HG03135 (cell line): ENCODE data around the gene REXO1.

Source experiments
- ATAC-seq: cut with Tn5 transposase; IDR thresholded peaks from one replicate; pipeline ENCODE4 v1.9.1; 2021; ENCODE audit warnings: mild to moderate bottlenecking, moderate library complexity; ENCODE audit not compliant: unreplicated experiment

The REXO1 gene

DNA sequence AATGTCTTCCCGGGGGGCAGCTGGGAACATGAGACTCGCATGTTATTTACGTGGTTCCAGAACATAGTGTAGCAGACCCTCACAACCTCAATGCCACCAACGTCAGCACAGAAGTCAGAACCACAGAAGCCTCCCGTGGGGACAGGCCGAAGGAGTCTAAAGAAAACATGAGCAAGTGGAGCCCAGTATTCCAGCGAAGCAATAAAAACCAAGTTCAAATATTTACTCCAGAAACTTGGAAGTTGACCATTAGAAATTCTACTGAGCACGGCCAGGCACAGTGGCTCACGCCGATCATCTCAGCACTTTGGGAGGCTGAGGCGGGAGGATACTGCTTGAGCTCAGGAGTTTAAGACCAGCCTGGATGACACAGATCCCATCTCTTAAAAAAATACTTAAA is 18.3 kb downstream of the REXO1 start:
- no peak for ATAC-seq

DNA sequence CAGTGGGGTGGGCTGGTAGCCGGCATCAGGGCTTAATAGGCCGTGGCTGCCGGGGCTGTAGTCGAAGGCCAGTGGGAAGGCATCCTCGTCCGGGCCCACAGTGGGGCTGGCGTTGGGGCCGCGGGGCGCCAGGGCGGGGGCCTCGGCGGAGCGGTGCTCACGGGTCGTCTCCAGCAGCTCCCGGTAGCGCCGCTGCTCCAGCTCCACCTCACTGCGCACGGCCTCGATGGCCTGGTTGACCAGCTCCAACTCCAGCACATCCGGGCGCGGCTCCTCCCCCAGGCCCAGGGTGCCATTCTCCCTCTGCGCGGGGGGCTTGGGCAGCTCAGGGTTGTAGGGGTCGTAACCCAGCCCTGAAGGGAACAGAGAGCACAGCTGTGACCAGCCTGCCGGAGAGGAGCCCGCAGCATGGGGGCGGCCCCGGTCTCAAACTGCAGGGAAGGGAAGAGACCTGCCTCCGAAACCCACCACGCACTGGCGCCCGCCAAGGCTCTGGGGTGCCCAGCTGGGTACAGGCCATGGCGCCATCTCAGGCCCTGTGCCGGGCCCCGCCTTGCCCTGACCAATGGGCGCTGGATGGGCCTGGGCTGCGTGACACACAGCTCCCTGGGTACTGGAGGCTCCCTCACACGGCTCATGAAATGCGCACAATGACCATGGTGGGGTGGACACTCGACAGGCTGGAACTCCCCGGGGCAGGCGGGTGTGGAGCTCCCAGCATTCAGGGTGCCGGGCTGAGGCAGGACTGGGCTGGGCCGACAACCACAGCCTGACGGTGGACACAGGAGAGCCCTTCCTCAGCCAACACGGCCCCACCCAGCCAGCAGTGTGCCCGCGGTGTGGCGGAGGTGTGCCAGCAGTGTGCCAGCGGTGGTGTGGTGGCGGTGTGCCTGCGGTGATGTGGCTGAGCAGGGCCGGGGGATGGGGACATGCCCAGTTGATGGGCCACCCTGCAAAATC is 19.7 kb downstream of the REXO1 start:
- no peak for ATAC-seq

GRCh38 chr19:1827566-1828278 is 20.6 kb downstream of the REXO1 start:
- ATAC-seq, result no peak

DNA sequence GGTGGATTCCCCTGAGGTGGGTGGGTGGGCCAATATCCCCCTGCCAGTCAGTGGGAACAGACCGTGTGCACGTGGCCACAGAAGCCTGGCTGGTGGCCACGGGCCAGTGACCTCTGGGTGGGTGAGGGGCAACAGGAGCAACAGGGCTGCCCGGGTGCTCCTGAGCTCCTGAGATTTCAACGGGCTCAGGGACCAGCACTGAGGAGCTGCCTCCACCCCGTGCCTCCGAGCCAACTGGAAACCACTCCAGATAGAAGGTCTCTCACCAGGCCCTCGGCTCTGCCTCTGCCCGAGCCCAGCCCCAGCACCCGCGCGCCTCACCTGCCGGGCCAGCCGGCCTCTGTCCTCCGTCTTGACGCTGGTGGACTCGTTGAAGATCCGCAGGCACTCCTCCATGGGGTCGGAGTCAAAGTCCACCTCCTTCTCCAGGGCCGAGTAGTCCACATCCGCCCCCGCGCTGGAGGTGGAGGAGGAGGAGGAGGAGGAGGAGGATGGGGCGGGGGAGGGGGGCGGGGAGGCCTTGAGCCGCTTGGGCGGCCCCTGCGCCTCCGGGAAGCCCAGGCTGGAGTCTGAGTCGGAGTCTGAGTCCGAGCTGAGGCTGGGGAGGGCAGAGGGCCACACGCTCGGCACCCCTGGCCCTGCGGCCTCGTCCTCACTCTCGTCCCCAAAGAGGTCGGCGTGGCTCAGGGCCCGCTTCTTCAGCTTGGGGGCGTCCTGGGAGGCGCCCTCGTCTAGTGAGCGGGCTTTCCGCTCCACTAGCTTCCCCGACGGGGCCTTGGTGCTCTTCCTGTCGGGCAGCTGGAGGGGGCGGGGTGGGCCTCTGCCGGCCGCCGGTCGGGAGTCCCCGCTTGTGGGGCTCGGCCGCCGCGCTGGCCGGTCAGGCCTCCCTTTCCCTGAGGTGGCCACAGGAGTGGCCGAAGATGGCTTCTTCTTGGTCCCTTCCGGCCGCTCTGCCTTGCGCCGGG is 21.4 kb downstream of the REXO1 start:
- ATAC-seq, result no peak

DNA sequence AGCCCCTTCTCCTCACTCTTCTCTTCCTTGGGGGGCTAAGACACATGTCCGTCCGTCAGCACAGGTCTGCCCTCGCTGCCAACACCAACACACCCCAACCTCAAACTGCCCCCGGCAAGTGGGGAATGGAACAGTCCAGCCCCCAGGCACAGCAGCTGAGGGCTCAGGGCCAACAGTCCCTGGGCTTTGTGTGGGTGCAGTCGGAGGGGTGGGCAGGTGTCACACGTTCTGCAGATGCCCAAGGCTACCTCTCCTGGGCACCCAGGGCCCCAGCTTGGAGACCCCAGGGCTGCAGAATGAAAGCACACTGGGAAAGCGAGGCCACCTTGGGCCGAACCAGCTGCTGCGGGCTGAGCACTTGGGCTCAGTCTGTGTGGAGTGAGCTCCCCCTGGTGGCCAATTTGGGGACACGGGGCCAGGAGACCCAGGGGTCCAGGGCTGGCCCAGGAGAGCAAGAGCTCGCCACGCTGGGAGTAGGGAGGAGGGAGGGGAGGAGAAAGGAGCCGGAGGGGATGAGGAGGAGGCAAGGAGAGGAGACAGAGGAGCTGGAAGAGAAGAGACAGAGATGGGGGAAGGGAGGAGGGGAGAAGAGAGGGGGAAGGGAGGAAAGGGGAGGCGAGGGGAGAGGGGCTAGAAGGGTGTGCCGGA is 22.2 kb downstream of the REXO1 start:
- ATAC-seq, result no peak

GRCh38 chr19:1824252-1824622 is 24.0 kb downstream of the REXO1 start:
- ATAC-seq, result no peak

DNA sequence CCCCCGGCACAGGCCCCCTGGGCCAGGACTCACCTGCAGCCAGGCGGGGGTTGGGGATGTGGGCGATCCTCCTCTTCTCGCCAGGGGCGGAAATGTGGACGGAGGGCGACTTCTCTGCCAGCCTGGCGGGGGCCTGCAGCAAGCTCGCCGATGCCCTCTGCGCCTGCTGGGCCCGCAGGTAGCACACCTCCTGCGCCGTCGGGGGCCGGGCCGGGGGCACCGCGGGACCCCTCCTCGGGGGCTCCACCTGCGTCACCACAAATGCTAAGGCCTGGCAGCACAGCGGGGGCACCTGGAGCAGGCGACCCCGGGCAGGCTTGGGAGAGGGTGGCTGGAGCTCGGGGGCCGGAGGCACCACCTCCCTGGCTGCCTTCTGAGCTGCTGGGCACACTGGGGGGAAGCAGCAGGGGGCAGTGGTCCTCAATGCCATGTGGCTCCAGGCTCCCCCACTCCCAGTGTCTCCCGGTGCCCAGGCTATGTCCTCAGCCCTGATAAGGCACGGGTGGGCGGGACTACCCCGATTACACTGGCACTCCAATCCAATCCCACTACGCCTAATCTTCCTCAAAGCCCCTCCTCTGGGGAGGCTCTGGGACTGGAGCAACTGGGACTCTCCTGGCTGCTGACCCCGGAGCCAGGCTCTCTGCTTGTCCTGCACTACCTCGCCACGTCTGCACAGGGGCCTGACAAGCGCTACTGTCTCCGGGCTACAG is 24.6 kb downstream of the REXO1 start:
- ATAC-seq, result no peak

DNA sequence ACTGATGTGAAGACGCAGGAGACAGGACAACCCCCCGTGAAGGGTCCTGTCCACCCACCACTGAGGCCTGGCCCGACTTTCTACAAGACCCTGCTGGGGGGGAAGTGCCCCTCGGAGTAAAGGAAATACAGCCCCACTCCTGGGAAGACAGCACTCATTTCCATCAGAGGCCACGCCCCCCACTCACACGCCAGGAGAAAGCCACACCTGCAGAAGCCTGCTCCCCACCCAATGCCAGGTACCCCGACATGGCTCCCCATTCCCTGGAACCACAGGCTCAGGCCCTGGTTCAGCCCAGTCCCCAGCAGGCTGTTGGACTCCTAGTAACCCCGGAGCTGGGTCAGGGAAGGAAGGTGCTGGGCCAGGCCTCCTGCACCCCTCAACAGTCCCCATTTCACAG is 25.3 kb downstream of the REXO1 start:
- ATAC-seq, result no peak

GRCh38 chr19:1822210-1822609 is 26.1 kb downstream of the REXO1 start:
- no peak for ATAC-seq

GRCh38 chr19:1819341-1820255 is 28.7 kb downstream of the REXO1 start:
- no peak for ATAC-seq

DNA sequence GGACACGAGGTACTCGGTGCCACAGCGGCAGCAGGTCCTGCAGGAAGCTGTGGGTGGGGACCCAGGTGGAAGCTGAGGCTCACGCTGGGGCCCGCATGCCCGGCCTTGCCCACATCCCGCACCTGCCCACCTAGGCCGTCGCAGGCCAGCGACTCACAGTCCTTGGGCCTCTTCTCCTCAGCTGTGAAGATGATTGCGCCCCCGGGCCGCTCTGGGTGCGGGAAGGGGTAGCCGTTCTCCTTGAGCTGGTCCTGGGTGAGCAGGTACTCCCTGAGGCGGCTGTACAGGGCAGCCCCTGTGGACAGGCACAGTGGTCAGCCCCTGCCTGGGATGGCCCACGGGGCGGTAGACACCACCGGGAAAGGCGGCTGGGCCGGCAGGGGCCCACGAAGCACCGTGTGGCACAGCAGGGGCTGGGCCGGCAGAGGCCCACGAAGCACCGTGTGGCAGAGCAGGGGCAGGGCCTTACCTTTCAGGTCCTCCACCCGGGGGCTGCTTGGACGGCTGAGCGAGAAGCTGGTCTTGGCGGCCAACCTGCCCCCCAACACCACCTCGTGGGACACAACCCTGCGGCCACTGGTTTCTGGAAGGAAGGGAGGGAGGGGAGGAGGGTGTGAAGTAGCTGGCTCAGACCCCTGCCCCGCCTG is 29.6 kb downstream of the REXO1 start:
- no peak for ATAC-seq

- ATAC-seq, result no peak
Observed at GRCh38 chr19:1817553-1818179, 30.6 kb downstream of the REXO1 start.

GRCh38 chr19:1816530-1817298 is 31.6 kb downstream of the REXO1 start:
- ATAC-seq, result no peak

GRCh38 chr19:1815605-1816529 is 32.4 kb downstream of the REXO1 start:
- no peak for ATAC-seq

DNA sequence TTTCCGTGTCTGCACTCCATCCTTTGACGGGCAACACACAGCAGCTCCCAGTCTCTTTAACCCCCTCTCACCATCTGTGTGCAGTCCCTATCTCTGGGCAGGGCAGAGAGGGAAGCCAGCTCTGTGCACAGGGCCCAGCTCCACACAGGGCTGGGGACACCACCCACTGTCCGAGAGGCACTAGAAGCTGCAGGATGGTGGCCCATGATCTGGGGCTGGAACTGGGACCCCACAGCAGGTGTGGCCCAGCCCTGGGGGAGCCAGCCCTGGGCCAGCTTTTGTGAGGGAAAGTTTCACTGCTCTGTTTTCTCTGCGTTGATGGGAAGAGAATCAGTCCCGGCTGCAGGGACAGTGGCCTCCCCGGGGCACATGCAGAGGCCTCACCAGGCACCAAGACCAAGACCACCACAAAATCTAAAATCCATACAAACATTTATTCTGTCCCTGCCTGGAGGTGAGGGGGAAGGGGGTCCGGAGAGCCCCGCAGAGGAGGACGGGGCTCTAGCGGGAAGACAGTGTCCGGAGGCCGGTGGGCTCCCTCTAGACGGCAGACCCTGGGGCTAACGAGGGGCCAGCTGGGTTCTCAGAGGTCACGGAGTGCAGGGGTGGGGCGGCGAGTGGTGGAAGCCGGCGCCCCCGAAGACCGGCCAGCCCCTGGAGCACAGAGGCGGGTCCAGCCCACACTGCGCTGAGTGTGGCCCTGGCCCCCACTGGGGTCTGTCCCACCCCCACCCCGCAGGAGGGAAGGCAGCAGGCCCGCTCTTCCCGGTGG is 33.3 kb downstream of the REXO1 start:
- ATAC-seq, result no peak
